GM21515 (cell line): ENCODE measurements around the gene ARMC6.
"Not testable (repeated sequence)": the region's sequence is repeated elsewhere in the genome, so short reads cannot be mapped to it uniquely, and the experiment has no call there.

Source experiments
- ATAC-seq: cut with Tn5 transposase; IDR thresholded peaks from one replicate; pipeline ENCODE4 v1.9.1; 2021; ENCODE audit not compliant: unreplicated experiment

ARMC6 gene

GRCh38 chr19:19022380-19022961, 10.9 kb upstream of the ARMC6 start:
- no peak for ATAC-seq

DNA sequence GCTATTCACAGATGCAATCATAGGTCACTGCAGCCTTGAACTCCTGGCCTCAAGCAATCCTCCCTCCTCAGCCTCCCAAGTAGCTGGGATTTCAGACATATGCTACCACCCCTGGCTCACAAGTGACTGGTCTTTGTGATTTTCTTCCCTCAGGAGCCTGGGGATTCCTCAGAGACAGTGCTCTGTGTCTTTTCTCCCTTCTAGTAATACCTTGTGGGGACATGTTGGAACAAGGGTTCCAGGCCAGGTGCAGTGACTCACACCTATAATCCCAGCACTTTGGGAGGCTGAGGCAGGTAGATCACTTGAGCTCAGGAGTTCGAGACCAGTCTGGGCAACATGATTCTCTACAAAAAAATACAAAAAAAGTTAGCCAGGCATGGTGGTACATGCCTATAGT, 10.0 kb upstream of the ARMC6 start:
- not testable (repeated sequence) for ATAC-seq

GRCh38 chr19:19025861-19026260, 7.5 kb upstream of the ARMC6 start:
- ATAC-seq, result no peak

DNA sequence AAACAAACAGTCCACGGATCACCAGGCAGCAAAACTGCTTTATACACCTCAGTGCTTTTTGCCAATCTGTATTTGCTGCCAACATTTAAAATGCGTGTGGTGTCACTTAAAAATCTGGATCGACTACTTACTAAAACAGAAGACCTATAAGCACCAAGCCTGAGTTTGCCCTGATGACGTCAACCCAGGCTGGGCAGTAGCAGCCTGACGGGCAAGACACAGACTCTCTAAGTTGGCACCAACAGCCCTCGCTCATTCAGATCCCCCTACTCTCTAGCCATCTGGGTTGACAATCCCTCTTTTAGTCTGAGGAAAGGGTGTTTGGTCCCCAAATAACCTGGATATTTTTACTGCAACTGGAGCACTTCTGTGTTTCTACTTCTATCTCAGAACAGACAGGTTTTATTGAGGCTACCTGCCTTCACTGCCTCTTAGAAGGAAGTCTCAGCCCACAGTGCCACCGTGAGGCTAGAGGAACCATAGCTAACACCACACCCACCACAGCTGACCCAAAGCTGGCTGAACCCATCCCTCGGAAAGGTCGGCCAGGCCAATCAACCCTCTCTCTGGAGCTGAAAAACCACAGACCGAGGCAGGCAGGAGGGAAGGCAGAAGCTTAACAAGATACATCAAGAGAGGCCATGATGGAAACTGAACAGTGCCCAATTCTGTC, 7.0 kb upstream of the ARMC6 start:
- no peak for ATAC-seq

DNA sequence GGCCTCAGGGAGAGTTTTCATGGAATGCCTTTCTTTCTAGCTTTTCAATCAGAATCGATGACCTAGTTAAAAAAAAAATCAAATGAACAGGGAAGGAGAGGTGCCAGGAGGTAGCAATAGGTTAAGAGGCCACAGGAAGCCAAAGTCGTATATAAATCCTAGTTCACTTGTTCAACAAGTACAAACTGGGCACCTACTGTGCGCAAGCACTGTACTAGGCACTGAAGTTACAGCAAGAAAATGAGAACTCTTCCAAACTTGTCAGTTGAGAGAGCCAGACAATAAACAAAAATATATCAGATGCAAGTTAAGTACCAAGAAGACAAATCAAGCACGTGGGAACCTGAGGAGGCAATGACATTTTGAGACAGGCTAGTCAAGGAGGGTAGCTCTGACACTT, 6.2 kb upstream of the ARMC6 start:
- no peak for ATAC-seq

- no peak for ATAC-seq
Observed at GRCh38 chr19:19028526-19028925, 4.9 kb upstream of the ARMC6 start.

GRCh38 chr19:19031891-19032290, 1.5 kb upstream of the ARMC6 start:
- no peak for ATAC-seq

- ATAC-seq, result peak; percentile 44
Observed at GRCh38 chr19:19032420-19033175, 805 bp upstream of the ARMC6 start.

DNA sequence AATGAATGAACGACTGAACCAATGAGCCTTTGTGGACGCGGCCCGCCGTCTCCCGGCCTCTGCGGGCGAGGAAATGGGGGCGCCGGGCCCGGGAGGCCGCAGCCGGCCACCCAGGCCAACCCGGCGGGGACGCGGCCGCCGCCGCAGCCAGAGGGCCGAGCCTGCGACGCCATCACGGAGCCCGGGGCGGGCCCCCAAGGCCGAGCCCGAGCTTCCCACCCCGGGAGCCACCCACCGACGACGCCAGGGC, 302 bp upstream of the ARMC6 start:
- no peak for ATAC-seq

GRCh38 chr19:19034204-19034624, 811 bp downstream of the ARMC6 start:
- no peak for ATAC-seq

- ATAC-seq, result no peak
Observed at GRCh38 chr19:19039901-19040300, 6.5 kb downstream of the ARMC6 start.

- ATAC-seq, result no peak
Observed at GRCh38 chr19:19040417-19040816, 7.0 kb downstream of the ARMC6 start.

GRCh38 chr19:19042732-19043280, 9.4 kb downstream of the ARMC6 start:
- no peak for ATAC-seq

GRCh38 chr19:19043481-19043880, 10.1 kb downstream of the ARMC6 start:
- no peak for ATAC-seq

DNA sequence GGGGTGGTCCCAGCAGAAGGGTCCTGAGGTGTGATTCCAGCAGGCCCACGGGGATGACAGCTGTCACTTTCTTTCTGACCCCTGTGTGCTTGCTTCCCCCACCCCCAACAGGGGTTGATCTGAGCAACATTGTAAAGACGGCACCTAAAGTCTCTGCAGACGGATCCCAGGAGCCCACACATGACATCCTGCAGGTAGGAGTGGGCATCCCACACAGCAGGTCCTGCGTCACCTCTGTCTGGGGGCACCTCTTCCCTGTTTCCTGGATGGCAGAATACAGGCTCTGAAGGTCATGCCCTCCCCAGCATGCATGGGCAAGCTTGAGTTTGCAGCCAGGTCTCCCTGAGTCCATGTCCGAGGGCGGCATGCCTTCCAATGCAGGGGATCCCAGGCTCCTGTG, 10.5 kb downstream of the ARMC6 start:
- no peak for ATAC-seq

DNA sequence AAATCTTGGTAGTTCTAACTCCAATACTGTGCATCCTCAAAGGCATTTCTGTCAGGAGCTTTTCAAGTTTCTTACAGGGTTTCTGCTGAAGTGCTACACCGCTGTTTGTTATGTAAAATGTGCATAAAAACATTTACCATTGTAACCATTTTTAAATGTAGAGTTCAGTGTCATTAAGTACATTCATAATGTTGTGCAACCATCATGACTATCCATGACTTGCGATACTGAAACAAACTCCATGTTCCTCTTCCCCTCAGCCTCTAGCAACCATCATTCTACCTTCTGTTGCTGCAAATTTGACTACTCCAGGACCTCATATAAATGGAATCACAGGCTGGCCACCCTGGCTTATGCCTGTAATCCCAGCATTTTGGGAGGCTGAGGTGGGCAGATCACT, 16.0 kb downstream of the ARMC6 start:
- ATAC-seq, result no peak

DNA sequence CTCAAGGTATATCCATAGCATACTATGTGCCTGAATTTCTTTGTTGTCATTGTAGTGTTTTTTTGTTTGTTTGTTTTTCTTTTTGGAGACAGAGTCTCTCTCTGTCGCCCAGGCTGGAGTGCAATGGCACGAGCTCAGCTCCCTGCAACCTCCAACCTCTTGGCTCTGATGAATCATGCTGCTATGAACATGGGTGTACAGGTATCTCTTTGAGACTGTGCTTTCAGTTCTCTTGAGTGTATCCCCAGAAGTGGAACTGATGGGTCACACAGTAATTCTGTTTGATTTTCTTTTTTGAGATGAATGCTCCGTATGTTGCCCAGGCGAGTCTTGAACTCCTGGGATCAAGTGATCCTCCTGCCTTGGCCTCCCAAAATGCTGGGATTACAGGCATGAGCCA, 16.7 kb downstream of the ARMC6 start:
- no peak for ATAC-seq

GRCh38 chr19:19050731-19051130, 17.3 kb downstream of the ARMC6 start:
- ATAC-seq, result no peak

DNA sequence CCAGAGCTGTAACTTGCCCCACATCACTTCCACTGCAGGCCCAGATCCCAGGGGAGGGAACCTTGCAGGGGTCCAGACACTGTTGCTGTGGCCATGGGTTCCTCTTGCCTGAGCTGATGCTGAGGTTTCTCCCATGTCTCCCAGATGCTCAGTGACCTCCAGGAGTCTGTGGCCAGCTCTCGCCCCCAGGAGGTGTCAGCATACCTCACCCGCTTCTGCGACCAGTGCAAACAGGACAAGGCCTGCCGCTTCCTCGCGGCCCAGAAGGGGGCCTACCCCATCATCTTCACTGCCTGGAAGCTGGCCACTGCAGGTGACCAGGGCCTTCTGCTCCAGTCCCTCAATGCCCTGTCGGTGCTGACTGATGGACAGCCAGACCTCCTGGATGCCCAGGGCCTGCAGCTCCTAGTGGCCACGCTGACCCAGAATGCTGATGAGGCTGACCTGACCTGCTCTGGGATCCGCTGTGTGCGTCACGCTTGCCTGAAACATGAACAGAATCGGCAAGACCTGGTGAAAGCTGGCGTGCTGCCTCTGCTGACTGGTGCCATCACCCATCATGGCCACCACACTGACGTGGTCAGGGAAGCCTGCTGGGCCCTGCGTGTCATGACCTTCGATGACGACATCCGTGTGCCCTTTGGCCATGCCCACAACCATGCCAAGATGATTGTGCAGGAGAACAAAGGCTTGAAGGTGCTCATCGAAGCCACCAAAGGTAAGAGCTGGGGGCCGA, 18.2 kb downstream of the ARMC6 start:
- ATAC-seq, result no peak

DNA sequence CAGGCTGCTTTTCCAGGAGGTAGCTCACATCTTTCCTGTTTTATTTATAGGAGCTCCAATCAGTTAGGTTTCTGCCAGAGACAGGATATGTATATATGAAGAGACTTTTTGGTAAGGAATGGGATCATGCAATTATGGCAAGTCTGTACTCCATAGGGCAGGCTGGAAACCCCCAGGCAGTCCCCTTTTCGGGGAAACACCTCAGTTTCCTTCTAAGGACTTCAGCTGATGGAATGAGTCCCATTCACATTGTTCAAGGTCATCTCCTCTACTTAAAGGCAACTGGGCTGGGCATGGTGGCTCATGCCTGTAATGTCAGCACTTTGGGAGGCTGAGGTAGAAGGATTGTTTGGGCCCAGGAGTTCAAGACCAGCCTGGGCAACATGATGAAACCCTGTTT, 19.5 kb downstream of the ARMC6 start:
- ATAC-seq, result no peak

GRCh38 chr19:19053508-19054314, 20.3 kb downstream of the ARMC6 start:
- ATAC-seq, result no peak
